GM23338 (cell line): ENCODE results near the gene MAMLD1.

Experiments used
- CTCF ChIP-seq, 2 experiments: fragments of 200-600 bp in 1 of 2; sonication (generic) in 1 of 2; conservative IDR thresholded peaks; 2 replicates each; pipeline versions ENCODE4 v1.5.1 to v1.6.1; 2016 to 2017; ENCODE audit warnings: antibody characterized with exemption in 2 of 2, low read depth in 2 of 2, mild to moderate bottlenecking in 2 of 2, moderate library complexity in 1 of 2
- EZH2 ChIP-seq: fragments of 200-600 bp; sonication (generic); IDR thresholded peaks from one replicate; pipeline ENCODE4 v1.8.0; 2017; ENCODE audit warnings: antibody characterized with exemption, mild to moderate bottlenecking, low read depth; ENCODE audit not compliant: unreplicated experiment
- JUNB ChIP-seq: IDR thresholded peaks from one replicate; pipeline ENCODE4 v1.6.1; 2016; ENCODE audit warnings: antibody characterized with exemption; ENCODE audit not compliant: unreplicated experiment
- POLR2AphosphoS5 ChIP-seq: IDR thresholded peaks from 2 replicates; pipeline ENCODE4 v1.6.1; 2016; ENCODE audit warnings: antibody characterized with exemption, low read depth
- TF ChIP-seq, protein P1 (sequence below): IDR thresholded peaks from 2 replicates; pipeline ENCODE4 v1.6.1; 2016; ENCODE audit warnings: antibody characterized with exemption

DNA sequence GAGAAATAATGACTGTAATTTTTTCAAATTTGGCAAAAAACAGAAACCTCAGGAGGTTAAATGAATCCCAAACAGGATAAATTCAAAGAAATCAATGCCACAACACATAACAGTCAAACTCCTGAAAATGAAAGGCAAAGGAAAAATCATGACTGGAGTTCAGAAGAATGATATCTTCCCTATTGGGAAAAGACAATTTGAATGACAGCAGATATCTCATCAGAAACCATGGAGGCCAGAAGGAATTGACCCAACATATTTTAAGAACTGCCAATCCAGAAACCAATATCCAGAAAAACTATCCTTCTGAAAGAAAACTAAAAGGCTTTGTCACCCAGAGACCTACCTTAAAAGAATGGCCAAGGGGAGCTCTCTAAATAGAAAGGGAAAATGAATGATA lies 40.1 kb upstream of the MAMLD1 start:
- TF ChIP-seq CTCF (conservative IDR thresholded peaks at IDR 0.05; ENCODE audit: low read depth in 2 of 2) (no peak), JUNB (no peak), EZH2 (no peak), POLR2AphosphoS5 (no peak)
- TF ChIP-seq, protein P1, sequence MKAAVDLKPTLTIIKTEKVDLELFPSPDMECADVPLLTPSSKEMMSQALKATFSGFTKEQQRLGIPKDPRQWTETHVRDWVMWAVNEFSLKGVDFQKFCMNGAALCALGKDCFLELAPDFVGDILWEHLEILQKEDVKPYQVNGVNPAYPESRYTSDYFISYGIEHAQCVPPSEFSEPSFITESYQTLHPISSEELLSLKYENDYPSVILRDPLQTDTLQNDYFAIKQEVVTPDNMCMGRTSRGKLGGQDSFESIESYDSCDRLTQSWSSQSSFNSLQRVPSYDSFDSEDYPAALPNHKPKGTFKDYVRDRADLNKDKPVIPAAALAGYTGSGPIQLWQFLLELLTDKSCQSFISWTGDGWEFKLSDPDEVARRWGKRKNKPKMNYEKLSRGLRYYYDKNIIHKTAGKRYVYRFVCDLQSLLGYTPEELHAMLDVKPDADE: no peak
